Omental fat pad (tissue), 4 donors: Measurements from ENCODE around the gene DENND5A. TPM values are rescaled to one million over a fixed set of nuclear protein-coding genes. Genes with fewer than 3 reads are reported as not detected.

Experiments
- ATAC-seq: fragments of 150-250 bp; one replicate; pipeline ENCODE4 v1.9.1; 2016; ENCODE audit warnings: mild to moderate bottlenecking, moderate library complexity; ENCODE audit not compliant: low FRiP score
- DNase-seq: peaks from one replicate; pipeline ENCODE4 v3.0.0-alpha.2; 2019; ENCODE audit warnings: low spot score
- CTCF ChIP-seq, 3 donors: fragments of 450-650 bp; IDR thresholded peaks; one replicate each; pipeline ENCODE4 v1.5.1; 2016 to 2017; ENCODE audit warnings: antibody characterized with exemption in 3 of 3, mild to moderate bottlenecking in 3 of 3, moderate library complexity in 2 of 3
- total RNA-seq, 4 donors: library from RNA; depleted of rRNA; stranded (reverse); fragments of >200 nt; gene quantifications; one replicate each; pipeline ENCODE4 v1.1.0, GENCODE V29; 2016

DENND5A gene
- total RNA-seq, 4 donors from 2014 or later, result 113 to 163 (median 121) TPM

DNA sequence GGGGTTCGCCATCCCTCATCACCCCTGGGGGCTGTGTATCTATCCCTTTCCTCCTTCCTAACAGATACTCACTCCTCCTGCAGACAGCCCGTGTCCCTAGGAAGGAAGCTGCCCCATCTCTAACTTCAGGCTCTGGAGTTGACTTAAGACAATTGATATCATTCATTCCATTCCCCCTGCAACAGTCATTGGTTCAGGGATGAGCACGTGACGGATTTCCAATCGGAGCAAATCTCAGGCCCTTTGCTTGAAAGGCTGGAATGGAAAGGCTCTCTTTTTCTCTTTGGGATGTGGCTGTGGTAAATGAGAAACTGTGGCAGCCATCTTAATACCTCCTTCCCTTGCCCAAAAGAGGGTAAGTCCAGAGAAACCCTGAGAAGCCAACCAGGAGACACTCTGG is 168.7 kb downstream of the DENND5A start:
- TF ChIP-seq CTCF (IDR thresholded peaks at IDR 0.05), result no peak
- no peak for ATAC-seq
- DNase-seq, result no peak

DNA sequence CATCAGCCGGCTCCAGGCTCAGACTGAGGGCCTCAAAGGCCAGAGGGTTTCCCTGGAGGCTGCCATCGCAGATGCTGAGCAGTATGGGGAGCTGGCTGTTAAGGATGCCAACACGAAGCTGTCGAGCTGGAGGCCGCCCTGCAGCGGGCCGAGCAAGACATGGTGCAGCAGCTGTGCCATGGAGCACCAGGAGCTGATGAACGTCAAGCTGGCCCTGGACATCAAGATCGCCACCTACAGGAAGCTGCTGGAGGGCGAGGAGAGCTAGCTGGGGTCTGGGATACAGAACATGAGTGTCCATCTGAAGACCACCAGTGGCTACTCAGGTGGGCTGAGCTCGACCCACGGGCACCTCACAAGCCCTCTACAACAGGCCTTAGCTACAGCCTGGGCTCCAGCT is 169.7 kb downstream of the DENND5A start:
- TF ChIP-seq CTCF (IDR thresholded peaks at IDR 0.05), result no peak
- no peak for ATAC-seq

GRCh38 chr11:9094420-9094819 is 170.7 kb downstream of the DENND5A start:
- ATAC-seq (no peak), DNase-seq (no peak)
- no peak for TF ChIP-seq CTCF (IDR thresholded peaks at IDR 0.05)

More for the DNA sequence above, 169.7 kb downstream of the DENND5A start:
- DNase-seq, result no peak

DNA sequence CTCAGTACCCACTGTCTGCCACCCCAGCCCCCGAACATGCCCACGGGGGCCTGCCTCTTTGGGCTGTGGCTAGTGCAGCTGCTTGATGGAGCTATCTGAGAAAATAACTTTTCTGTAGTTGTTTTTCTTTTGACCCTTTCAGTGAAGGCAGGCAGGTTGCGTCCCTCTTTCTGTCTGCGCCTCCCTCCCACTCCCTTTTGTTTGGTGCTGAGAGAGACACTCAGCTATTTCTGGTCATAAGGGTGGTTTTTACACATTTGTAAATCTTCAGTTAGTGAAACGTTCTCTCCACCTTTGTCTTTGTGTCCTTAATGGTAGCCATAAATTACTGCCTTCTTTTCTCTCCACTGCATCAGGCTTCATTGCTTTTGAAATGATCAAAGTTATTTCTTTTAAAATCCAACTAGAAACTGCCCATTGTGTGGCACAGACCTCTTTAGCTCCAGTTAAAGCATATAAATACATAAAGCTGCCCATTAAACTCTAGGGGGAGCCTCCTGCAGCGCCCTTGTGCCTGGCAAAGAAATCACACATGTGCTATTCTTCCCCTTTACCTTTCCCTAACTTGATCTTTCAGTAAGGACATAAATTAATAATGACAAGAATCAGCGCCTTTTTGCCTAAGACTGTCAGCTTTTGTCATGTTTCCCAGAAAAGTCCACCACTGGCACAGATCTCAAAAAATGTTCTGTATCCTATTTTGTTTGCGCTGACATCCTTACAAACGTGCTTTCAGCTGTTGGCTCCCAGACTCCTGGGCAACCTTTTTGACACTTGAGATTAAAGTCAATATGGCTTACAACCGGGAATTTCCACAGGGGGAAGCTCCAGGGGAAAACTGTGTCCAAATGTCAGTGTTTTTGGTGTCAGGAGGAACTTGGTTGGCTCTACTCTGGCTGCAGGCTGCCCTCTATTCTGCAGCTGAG is 172.0 kb downstream of the DENND5A start:
- ATAC-seq, result no peak
- no peak for TF ChIP-seq CTCF (IDR thresholded peaks at IDR 0.05)
- no peak for DNase-seq

- TF ChIP-seq CTCF (IDR thresholded peaks at IDR 0.05), result no peak
- DNase-seq, result no peak
- no peak for ATAC-seq
These were observed 173.1 kb downstream of the DENND5A start for GRCh38 chr11:9092072-9092471.

DNA sequence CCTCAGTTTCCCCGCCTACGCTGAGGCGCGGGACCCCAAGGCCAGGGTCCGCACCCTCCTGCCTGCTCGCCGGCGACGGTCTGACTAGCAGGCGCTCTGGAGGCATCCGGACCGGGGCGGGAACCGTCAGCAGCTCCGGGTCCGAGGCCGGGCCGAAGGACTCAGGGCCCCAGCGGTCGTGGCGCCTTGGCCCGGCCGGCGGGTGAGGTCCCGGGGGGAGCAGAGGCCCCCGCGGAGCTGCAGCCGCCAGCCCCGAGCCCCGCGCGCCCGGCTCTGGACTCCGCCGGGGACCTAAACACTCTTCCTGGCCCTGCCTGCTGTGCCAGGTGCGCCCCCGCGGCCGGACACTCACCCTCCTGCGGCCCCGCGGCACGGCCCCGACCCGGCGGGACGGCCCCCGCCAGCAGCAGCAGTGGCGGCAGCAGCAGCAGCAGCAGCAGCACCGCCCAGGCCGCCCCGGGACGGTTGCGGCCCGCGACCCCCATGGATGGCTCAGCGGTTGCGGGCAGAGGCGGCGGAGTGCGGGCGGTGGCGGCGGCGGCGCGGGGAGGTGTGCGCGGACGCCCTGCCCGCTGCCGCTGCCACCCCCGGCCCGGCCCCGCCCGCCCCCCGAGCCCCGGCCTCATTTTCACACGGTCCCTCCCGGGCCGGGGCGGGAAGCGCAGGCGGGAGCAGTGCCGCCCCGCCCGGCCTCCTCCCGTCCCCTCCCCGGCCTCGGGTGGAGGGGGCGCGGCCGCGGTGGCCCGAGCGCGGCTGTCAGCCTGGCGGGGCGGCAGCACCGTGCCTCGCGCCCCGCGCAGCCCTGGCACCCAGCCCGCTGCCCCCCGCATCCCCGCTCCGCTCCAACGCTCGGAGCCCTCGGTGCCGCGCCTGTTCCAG is 173.9 kb downstream of the DENND5A start, which contains the start of gene SCUBE2:
Gene SCUBE2, minus strand, starts transcription at position 556 of the 879 bp plus-strand sequence. Its CDS starts 71 bp downstream, at position 485.
- peak; percentile 70 for ATAC-seq
- TF ChIP-seq CTCF (IDR thresholded peaks at IDR 0.05), result no peak
- no peak for DNase-seq
